OCI-LY1 (cell line): ENCODE results near the gene SVOP.

Experiments used
- H2AFZ ChIP-seq: fragments of 200-600 bp; sonication (generic), shearing (Covaris generic); 2 replicates; pipeline ENCODE4 v1.6.0; 2014; ENCODE audit warnings: antibody characterized with exemption, mild to moderate bottlenecking, low read length
- H3F3A ChIP-seq: fragments of 200-600 bp; sonication (generic), shearing (Covaris generic); 2 replicates; pipeline ENCODE4 v1.6.0; 2014; ENCODE audit warnings: mild to moderate bottlenecking, antibody characterized with exemption, low read length, moderate library complexity; ENCODE audit not compliant: insufficient read depth
- H3K27ac ChIP-seq: fragments of 200-600 bp; sonication (generic); 2 replicates; pipeline ENCODE4 v1.5.1; 2014; ENCODE audit warnings: low read length, mixed run types, mild to moderate bottlenecking, low read depth; ENCODE audit not compliant: poor library complexity, severe bottlenecking
- H3K27me3 ChIP-seq: fragments of 200-600 bp; sonication (generic); 2 replicates; pipeline ENCODE4 v1.6.0; 2014; ENCODE audit warnings: antibody characterized with exemption, mild to moderate bottlenecking, low read length, moderate library complexity; ENCODE audit not compliant: insufficient read depth
- H3K36me3 ChIP-seq: fragments of 200-600 bp; sonication (generic); 2 replicates; pipeline ENCODE4 v1.6.1; 2014; ENCODE audit warnings: mild to moderate bottlenecking, antibody characterized with exemption, low read length, moderate library complexity, mixed read lengths; ENCODE audit not compliant: insufficient read depth
- H3K4me1 ChIP-seq: fragments of 200-600 bp; sonication (generic); 2 replicates; pipeline ENCODE4 v1.5.1; 2014; ENCODE audit warnings: mild to moderate bottlenecking, low read length, moderate library complexity; ENCODE audit not compliant: insufficient read depth, severe bottlenecking
- H3K4me2 ChIP-seq: fragments of 200-600 bp; sonication (generic), shearing (Covaris generic); 2 replicates; pipeline ENCODE4 v1.6.1; 2014; ENCODE audit warnings: low read length
- H3K4me3 ChIP-seq: fragments of 200-600 bp; sonication (generic); 2 replicates; pipeline ENCODE4 v1.5.1; 2014; ENCODE audit warnings: low read length, low read depth, mild to moderate bottlenecking, mixed read lengths; ENCODE audit not compliant: poor library complexity, severe bottlenecking
- H3K79me2 ChIP-seq: fragments of 200-600 bp; shearing (Covaris generic); 2 replicates; pipeline ENCODE4 v1.6.1; 2016; ENCODE audit warnings: mixed run types, low read length, mixed read lengths; ENCODE audit not compliant: insufficient read depth
- H3K9ac ChIP-seq: fragments of 200-600 bp; sonication (generic), shearing (Covaris generic); 2 replicates; pipeline ENCODE4 v1.6.1; 2014; ENCODE audit warnings: mild to moderate bottlenecking, low read length, mixed read lengths
- H3K9me2 ChIP-seq: fragments of 200-600 bp; sonication (generic), shearing (Covaris generic); 2 replicates; pipeline ENCODE4 v1.6.1; 2014; ENCODE audit warnings: low read depth, mild to moderate bottlenecking, low read length, mixed read lengths
- H3K9me3 ChIP-seq: fragments of 200-600 bp; shearing (Covaris generic); 2 replicates; pipeline ENCODE4 v1.6.1; 2014; ENCODE audit warnings: low read length, mixed read lengths
- H4K20me1 ChIP-seq: fragments of 200-600 bp; sonication (generic), shearing (Covaris generic); 2 replicates; pipeline ENCODE4 v1.6.0; 2016; ENCODE audit warnings: mild to moderate bottlenecking, low read length; ENCODE audit not compliant: insufficient read depth
- CTCF ChIP-seq: fragments of 200-600 bp; sonication (generic), shearing (Covaris generic); IDR thresholded peaks from 2 replicates; pipeline ENCODE4 v1.5.1; 2017; ENCODE audit warnings: mild to moderate bottlenecking, antibody characterized with exemption, low read length, moderate library complexity, mixed read lengths
- EZH2 ChIP-seq: fragments of 200-600 bp; sonication (generic), shearing (Covaris generic); IDR thresholded peaks from 2 replicates; pipeline ENCODE4 v1.8.0; 2017; ENCODE audit warnings: borderline replicate concordance, mixed run types, mild to moderate bottlenecking, antibody characterized with exemption, low read length, moderate library complexity, mixed read lengths

The SVOP gene

GRCh38 chr12:109020796-109021380 is at the start of gene SVOP:
Gene SVOP (minus strand): TSS chr12:109021068. CDS start chr12:109020868, 200 bp downstream.
- TF ChIP-seq EZH2 (no peak), CTCF (no peak)
- Histone ChIP-seq H3K27me3 (no peaks in the 10 kb centered on the region), H2AFZ (no peak within 1 kb of the TSS), H3K9me3 (no peaks in the 10 kb centered on the region), H3K4me3 (no peak within 1 kb of the TSS), H3K36me3 (no peaks in the 10 kb centered on the region), H3K4me2 (no peak within 1 kb of the TSS), H4K20me1 (no peaks in the 10 kb centered on the region), H3F3A (no peaks in the 10 kb centered on the region), H3K27ac (no peak within 1 kb of the TSS), H3K9me2 (no peaks in the 10 kb centered on the region), H3K9ac (no peak within 1 kb of the TSS), H3K79me2 (no peaks in the 10 kb centered on the region), H3K4me1 (no peaks in the 10 kb centered on the region)

GRCh38 chr12:109069307-109070271 is 48.7 kb upstream of the SVOP start:
- Histone ChIP-seq H3K27ac (no peak overlapping the region), H4K20me1 (no peaks in the 10 kb centered on the region), H3K27me3 (no peaks in the 10 kb centered on the region), H3F3A (no peaks in the 10 kb centered on the region), H3K9ac (no peak overlapping the region), H2AFZ (no peak overlapping the region), H3K4me3 (no peak overlapping the region), H3K4me2 (no peak overlapping the region), H3K4me1 (no peaks in the 10 kb centered on the region), H3K36me3 (peaks cover 17% of the 10 kb centered on the region), H3K9me3 (no peaks in the 10 kb centered on the region), H3K9me2 (no peaks in the 10 kb centered on the region), H3K79me2 (no peaks in the 10 kb centered on the region)
- no peak for TF ChIP-seq EZH2
- TF ChIP-seq CTCF: no peak

- Histone ChIP-seq H3F3A (no peaks in the 10 kb centered on the region), H3K79me2 (no peaks in the 10 kb centered on the region), H3K27me3 (no peaks in the 10 kb centered on the region), H4K20me1 (no peaks in the 10 kb centered on the region), H3K27ac (no peak overlapping the region), H3K9ac (no peak overlapping the region), H3K4me2 (no peak overlapping the region), H2AFZ (no peak overlapping the region), H3K9me2 (no peaks in the 10 kb centered on the region), H3K9me3 (no peaks in the 10 kb centered on the region), H3K36me3 (peaks cover 21% of the 10 kb centered on the region; the same call in 1 of the 2 replicates), H3K4me1 (peaks cover 6% of the 10 kb centered on the region), H3K4me3 (no peak overlapping the region)
- TF ChIP-seq EZH2 (no peak), CTCF (no peak)
Observed at GRCh38 chr12:109065853-109066193, 45.0 kb upstream of the SVOP start.
